Stimulated activated CD4-positive, alpha-beta T cell treated with anti-CD3 and anti-CD28 coated beads, Interleukin-2, amount 100 ng/mL, for 4 hours (primary cell): ENCODE data around the gene GPR61.
A peak's percentile ranks its signal among the peaks of the same experiment; 100 is the strongest.

ENCODE experiments used
- DNase-seq: peaks from one replicate; pipeline ENCODE4 v3.0.0-alpha.2; 2020; ENCODE audit warnings: low read depth

The GPR61 gene

GRCh38 chr1:109535971-109536491, 3.6 kb upstream of the GPR61 start:
- DNase-seq: no peak

GRCh38 chr1:109537450-109538178, 2.1 kb upstream of the GPR61 start:
- no peak for DNase-seq

DNA sequence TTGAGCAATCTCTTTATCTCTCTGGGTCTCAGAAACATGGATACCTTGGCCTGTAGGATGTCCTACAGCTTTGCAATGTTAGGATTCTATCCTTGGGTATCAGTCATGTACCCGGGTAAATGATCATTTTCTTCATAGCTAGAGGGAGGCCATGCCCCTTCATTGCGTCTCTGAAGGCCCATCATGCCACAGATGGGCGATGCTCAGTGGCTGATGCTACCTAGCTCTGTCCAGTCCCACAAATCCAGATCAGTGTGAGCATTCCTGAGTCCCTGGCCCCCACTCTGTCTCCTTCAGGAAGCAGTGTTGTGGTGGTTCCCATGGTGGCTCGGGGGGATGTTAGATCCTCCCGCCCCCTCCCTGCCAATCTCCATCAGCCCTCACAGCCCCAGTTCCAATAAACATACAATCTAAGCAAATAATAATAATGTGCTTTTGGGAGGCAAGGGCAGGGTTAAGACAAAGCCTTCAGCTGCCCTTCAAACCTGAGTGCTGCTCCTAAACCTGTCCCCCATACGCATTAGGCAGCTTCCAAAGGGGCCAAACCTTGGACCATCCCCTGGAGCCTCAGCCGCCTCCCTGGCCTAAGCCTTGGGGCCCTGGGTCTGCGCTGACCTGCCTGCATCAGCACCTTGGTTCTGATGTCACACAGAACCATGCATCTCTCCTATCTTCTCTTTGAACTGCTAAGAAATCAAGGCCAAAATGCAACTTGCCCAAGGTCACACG, 681 bp upstream of the GPR61 start:
- DNase-seq: no peak

GRCh38 chr1:109541102-109541501, 1.4 kb downstream of the GPR61 start:
- no peak for DNase-seq

DNA sequence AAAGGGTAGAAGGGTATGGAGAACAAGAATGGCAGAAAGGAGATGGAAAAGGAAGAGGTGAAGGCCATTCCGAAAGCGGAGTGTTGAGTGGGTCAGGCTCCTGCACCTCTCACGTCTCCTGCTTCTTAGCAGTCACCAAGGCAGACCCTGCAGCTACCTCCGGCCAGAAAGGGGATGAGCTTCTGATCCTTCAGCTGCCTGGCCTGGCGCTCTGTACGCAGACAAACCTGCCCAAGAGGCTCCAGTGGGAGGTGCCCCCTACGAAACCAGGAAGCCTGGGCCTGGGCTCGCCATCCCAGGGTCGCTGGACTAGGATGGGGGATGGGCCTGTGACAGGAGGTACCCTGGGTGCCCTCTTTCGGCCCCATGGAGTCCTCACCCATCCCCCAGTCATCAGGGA, 3.0 kb downstream of the GPR61 start:
- DNase-seq: no peak

DNA sequence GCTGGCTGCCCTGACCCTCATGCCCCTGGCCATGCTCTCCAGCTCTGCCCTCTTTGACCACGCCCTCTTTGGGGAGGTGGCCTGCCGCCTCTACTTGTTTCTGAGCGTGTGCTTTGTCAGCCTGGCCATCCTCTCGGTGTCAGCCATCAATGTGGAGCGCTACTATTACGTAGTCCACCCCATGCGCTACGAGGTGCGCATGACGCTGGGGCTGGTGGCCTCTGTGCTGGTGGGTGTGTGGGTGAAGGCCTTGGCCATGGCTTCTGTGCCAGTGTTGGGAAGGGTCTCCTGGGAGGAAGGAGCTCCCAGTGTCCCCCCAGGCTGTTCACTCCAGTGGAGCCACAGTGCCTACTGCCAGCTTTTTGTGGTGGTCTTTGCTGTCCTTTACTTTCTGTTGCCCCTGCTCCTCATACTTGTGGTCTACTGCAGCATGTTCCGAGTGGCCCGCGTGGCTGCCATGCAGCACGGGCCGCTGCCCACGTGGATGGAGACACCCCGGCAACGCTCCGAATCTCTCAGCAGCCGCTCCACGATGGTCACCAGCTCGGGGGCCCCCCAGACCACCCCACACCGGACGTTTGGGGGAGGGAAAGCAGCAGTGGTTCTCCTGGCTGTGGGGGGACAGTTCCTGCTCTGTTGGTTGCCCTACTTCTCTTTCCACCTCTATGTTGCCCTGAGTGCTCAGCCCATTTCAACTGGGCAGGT, 3.8 kb downstream of the GPR61 start:
- no peak for DNase-seq

- DNase-seq: no peak
Observed at GRCh38 chr1:109543988-109544735, 4.5 kb downstream of the GPR61 start.

DNA sequence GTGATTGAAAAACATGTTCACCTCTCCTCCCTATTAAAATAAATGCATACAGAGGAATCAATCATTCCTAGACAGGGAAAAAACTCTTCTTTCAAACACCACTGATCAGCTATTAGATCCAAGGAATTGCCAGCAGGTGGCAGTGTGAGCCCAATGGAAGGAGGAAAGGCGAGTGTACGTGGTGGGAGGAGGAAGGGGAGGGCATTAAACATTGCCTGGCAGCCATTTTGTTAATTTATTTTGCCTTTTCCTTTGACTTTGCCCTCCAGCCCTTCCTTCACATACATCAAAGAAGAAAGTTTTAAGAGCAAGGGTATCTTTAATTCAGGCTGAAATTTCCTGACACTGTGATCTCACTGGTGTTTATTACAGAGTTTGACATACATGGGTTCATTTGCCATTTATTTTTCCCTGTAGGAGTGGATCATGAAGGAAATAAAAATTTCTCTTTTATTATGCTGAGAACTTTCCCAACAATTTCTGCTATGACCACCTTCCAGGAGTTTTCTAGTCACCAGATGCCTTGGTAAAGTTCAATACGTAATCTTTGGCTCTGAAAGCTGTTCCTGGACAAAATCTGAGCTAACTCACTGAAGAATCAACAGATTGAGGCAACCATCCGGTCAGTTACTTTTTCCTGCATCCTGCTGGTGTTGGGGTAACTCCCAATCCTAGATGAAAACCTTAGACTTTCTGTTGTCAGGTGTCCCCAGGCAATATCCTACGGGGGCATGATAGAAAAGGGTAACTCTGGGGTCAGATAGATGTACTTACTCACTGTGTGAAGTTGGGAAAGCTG, 6.8 kb downstream of the GPR61 start:
- peak; percentile 87 for DNase-seq

DNA sequence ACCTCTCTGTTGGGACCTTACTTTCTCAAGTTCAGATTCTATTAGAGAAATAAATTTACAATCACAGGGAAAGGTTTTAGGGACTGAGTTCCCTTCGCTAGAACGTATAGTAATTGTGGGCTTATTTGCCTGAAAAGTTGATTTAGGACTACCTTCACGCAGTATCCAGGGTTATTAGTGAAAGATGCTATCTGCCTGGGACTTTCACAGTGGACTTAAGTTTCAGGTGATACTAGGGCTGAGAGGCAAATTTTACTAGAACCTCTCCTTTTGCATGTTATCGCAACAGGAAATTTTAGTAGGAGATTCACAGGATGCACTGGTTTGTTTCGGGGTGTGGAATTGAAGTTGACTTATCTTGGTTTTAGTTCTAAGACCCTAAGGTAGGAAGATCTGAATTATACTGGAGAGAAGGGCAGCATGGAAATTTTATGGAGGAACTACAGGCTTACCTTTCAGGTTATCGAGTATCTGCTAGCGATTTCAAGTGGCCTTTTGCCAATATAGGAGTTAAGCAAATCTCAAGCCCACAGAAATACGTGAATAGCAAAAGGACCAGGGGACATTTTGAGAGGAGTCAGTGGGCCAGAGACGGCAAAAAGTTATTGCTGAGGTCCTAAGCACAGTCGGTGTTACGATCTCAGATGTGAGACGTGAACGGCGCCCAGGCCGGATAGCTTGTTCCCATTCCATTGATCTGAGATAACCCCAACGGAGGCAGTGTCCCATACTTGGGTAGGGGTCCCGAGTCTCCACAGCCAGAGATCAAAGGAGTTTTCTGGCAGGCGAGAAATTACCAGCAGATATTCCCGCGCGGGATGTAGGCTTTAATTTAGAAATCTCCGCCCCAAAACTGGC, 8.0 kb downstream of the GPR61 start:
- no peak for DNase-seq

- peak; percentile 92 for DNase-seq
Observed at GRCh38 chr1:109548321-109549267, 8.9 kb downstream of the GPR61 start, which contains the start of gene GNAI3. Gene GNAI3, plus strand, starts transcription at chr1:109548615. Its CDS starts 106 bp downstream, at chr1:109548721.

GRCh38 chr1:109556563-109556962, 16.9 kb downstream of the GPR61 start:
- DNase-seq: no peak

DNA sequence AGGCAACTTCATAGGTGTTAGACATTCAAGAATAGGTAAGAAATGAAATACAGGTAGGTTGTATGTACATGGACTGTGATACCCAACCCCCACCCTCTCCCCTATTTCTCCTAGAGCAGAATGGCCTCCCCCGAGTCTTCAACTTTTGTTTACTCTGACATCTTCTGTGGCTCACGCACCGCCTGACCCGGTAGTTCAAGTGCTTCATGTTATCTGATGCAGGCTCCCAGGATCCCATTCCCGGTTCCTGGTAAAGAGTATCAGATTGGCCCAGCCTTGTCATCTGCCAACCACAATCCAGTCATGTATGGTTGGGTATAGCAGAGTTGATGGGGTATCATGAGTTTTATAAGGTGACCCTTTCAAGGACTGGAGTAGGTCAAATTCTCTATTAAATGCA, 17.8 kb downstream of the GPR61 start:
- no peak for DNase-seq

DNA sequence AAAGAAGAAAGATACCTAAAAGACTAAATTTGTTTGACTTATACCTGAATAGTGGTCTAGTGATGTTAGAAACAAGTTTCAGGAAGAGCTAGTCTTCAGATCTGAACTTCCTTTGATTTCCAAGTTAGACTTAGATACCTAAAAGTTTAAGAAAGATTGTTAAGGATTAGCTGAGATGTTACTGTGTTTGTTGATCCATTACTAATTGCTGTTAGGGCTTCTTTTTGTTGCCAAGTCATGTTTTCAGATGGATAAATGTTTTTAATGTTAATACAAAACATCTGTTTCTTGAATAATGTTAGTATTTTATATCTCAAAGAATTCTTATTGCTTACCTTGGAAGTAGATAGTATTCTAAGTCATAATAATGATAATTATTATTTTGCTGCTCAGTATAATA, 20.3 kb downstream of the GPR61 start:
- no peak for DNase-seq

GRCh38 chr1:109564194-109564878, 24.7 kb downstream of the GPR61 start:
- DNase-seq: no peak

- DNase-seq: no peak
Observed at GRCh38 chr1:109565241-109565640, 25.6 kb downstream of the GPR61 start.

DNA sequence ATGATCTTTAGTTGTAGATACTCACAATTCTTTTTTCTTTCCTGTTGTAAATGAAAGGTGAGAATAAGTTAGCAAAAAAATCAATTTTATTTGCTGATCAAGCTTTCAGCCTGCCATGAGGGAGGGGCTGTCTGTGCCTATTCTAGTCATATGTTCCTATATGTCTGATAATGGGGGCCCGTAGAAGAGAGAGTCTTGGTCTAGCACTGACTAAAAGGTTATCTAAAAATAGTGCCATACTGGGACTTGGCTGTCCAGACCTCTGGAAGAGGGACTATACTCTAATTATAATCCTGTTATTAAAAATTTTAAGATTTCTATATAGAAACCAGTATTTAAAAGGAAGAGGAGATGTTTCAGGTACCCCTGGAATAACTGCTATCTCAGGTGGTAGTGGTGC, 27.3 kb downstream of the GPR61 start:
- no peak for DNase-seq

- DNase-seq: no peak
Observed at GRCh38 chr1:109567877-109568672, 28.4 kb downstream of the GPR61 start.

DNA sequence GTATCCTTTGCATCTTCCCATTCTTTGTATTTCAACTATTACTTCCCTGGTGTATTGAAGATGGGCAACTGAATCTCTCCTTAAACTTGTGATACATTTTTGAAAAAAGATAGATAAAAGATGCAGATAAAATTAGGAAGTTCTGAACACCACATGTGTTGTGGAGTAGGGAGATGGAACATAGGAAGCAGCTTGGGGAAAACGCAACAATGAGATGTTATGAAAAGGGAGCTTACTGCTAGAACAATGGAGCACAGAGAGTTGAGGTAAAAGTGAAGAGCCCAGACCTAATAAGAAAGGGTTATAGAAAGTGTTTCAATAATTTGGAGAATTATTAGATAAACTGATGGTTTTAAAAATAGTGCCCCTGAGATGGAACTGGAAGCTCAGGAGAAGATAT, 29.7 kb downstream of the GPR61 start:
- no peak for DNase-seq
